Measurements from ENCODE around the gene SRPK1. TPM values are rescaled to one million over a fixed set of nuclear protein-coding genes. Genes with fewer than 3 reads are reported as not detected.

Gene SRPK1
- total RNA-seq, 2 donors from 2014 or later: 86.2 to 98.5 TPM

- no peak for DNase-seq
- H3K4me3 Mint-ChIP-seq: no peak overlapping the region
- H3K9me3 ChIP-seq (ENCODE audit: control insufficient read depth, low read length): no peaks in the 10 kb centered on the region
- no peaks in the 10 kb centered on the region for H3K27me3 ChIP-seq (ENCODE audit: control insufficient read depth, insufficient read depth, low read length, poor library complexity, severe bottlenecking)
- WGBS, 2 experiments (ENCODE audit: insufficient coverage in 1 of 2, insufficient read length in 1 of 2): 92 to 94% methylated on average over 24 to 25 of the region's 25 CpGs
- H3K36me3 Mint-ChIP-seq (ENCODE audit: low read depth): no peaks in the 10 kb centered on the region
- no peaks in the 10 kb centered on the region for H3K4me1 ChIP-seq (ENCODE audit: control insufficient read depth, insufficient read depth, low read length)
- no peak overlapping the region for H3K27ac ChIP-seq (ENCODE audit: low read depth, low read length)
- H3K27ac Mint-ChIP-seq: no peak overlapping the region
- H3K27me3 Mint-ChIP-seq (ENCODE audit: insufficient read depth): peaks cover 16% of the 10 kb centered on the region
- no peak overlapping the region for H3K4me3 ChIP-seq (ENCODE audit: low read length)
- no peak overlapping the region for H3K9ac ChIP-seq (ENCODE audit: extremely low read depth, low read length, poor library complexity, severe bottlenecking)
- H3K4me1 Mint-ChIP-seq: no peaks in the 10 kb centered on the region
- no peaks in the 10 kb centered on the region for H3K9me3 Mint-ChIP-seq
- no peak for TF ChIP-seq CTCF (conservative IDR thresholded peaks at IDR 0.05)
- H3K36me3 ChIP-seq (ENCODE audit: control insufficient read depth, insufficient read depth, low read length): no peaks in the 10 kb centered on the region
These were observed 134.1 kb downstream of the SRPK1 start for GRCh38 chr6:35786810-35787209.

- Histone ChIP-seq H3K27me3 (ENCODE audit: control insufficient read depth, insufficient read depth, low read length, poor library complexity, severe bottlenecking) (no peaks in the 10 kb centered on the region), H3K27ac (ENCODE audit: low read depth, low read length) (no peak overlapping the region), H3K4me3 (ENCODE audit: low read length) (no peak overlapping the region), H3K9me3 (ENCODE audit: control insufficient read depth, low read length) (no peaks in the 10 kb centered on the region), H3K4me1 (ENCODE audit: control insufficient read depth, insufficient read depth, low read length) (no peaks in the 10 kb centered on the region), H3K36me3 (ENCODE audit: control insufficient read depth, insufficient read depth, low read length) (no peaks in the 10 kb centered on the region), H3K9ac (ENCODE audit: extremely low read depth, low read length, poor library complexity, severe bottlenecking) (no peak overlapping the region)
- 91 to 95% methylated on average over 2 of the region's 2 CpGs for WGBS, 2 experiments (ENCODE audit: insufficient coverage in 1 of 2, insufficient read length in 1 of 2)
- H3K36me3 Mint-ChIP-seq (ENCODE audit: low read depth): no peaks in the 10 kb centered on the region
- H3K27ac Mint-ChIP-seq: no peak overlapping the region
- H3K27me3 Mint-ChIP-seq (ENCODE audit: insufficient read depth): peaks cover 16% of the 10 kb centered on the region
- no peak overlapping the region for H3K4me3 Mint-ChIP-seq
- DNase-seq: no peak
- no peaks in the 10 kb centered on the region for H3K4me1 Mint-ChIP-seq
- no peak for TF ChIP-seq CTCF (conservative IDR thresholded peaks at IDR 0.05)
- no peaks in the 10 kb centered on the region for H3K9me3 Mint-ChIP-seq
These were observed 134.6 kb downstream of the SRPK1 start for GRCh38 chr6:35786272-35786671.

- no peaks in the 10 kb centered on the region for H3K36me3 Mint-ChIP-seq (ENCODE audit: low read depth)
- H3K27me3 Mint-ChIP-seq (ENCODE audit: insufficient read depth): peaks cover 16% of the 10 kb centered on the region
- H3K9me3 Mint-ChIP-seq: no peaks in the 10 kb centered on the region
- WGBS, 2 experiments (ENCODE audit: insufficient coverage in 1 of 2, insufficient read length in 1 of 2): 100% methylated on average over 1 of the region's 2 CpGs; no CpG with 5 or more reads in 1 of the 2 experiments
- H3K27ac ChIP-seq (ENCODE audit: low read depth, low read length): no peak overlapping the region
- no peaks in the 10 kb centered on the region for H3K4me1 Mint-ChIP-seq
- no peak for TF ChIP-seq CTCF (conservative IDR thresholded peaks at IDR 0.05)
- no peak overlapping the region for H3K4me3 Mint-ChIP-seq
- H3K4me1 ChIP-seq (ENCODE audit: control insufficient read depth, insufficient read depth, low read length): no peaks in the 10 kb centered on the region
- no peak for DNase-seq
- H3K9ac ChIP-seq (ENCODE audit: extremely low read depth, low read length, poor library complexity, severe bottlenecking): no peak overlapping the region
- no peaks in the 10 kb centered on the region for H3K9me3 ChIP-seq (ENCODE audit: control insufficient read depth, low read length)
- H3K27ac Mint-ChIP-seq: no peak overlapping the region
- H3K27me3 ChIP-seq (ENCODE audit: control insufficient read depth, insufficient read depth, low read length, poor library complexity, severe bottlenecking): no peaks in the 10 kb centered on the region
- no peaks in the 10 kb centered on the region for H3K36me3 ChIP-seq (ENCODE audit: control insufficient read depth, insufficient read depth, low read length)
- H3K4me3 ChIP-seq (ENCODE audit: low read length): no peak overlapping the region
These were observed 136.7 kb downstream of the SRPK1 start for GRCh38 chr6:35784200-35784599.

Other genes starting within 250 kb of the SRPK1 start
- gene FKBP5, start 232.2 kb downstream of the SRPK1 start, total RNA-seq: 10 to 100 TPM; 27.0 to 53.3 TPM
- under 1 TPM; 0.57 to 0.93 TPM for gene ARMC12, start 184.1 kb downstream of the SRPK1 start, total RNA-seq
- gene CLPSL2, start 144.5 kb downstream of the SRPK1 start, total RNA-seq: 1 to 10 TPM; 1.1 to 2.1 TPM
- not detected for gene CLPSL1, start 140.1 kb downstream of the SRPK1 start, total RNA-seq
- not detected for gene CLPS, start 123.8 kb downstream of the SRPK1 start, total RNA-seq
- not detected for gene LHFPL5, start 115.7 kb downstream of the SRPK1 start, total RNA-seq
- not detected for gene SLC26A8, start 103.5 kb upstream of the SRPK1 start, total RNA-seq
- 10 to 100 TPM; 36.4 to 40.6 TPM for gene MAPK14, start 106.7 kb upstream of the SRPK1 start, total RNA-seq
- 10 to 100 TPM; 14.6 to 16.0 TPM for gene MAPK13, start 209.4 kb upstream of the SRPK1 start, total RNA-seq